GM23338 (cell line): Measurements from ENCODE around the gene SCFD2. TPM values are rescaled to one million over a fixed set of nuclear protein-coding genes. Genes with fewer than 3 reads are reported as not detected.

Experiments used
- ATAC-seq: fragments of 200-7000 bp; cut with Tn5 transposase; 3 replicates; pipeline ENCODE4 v1.9.1; 2020
- DNase-seq: peaks from one replicate; pipeline ENCODE4 v3.0.0-alpha.2; 2015; ENCODE audit warnings: low spot score
- H2AFZ ChIP-seq: fragments of 200-600 bp; sonication (generic); 2 replicates; pipeline ENCODE4 v1.8.0; 2016; ENCODE audit warnings: antibody characterized with exemption, mild to moderate bottlenecking, moderate library complexity
- H3F3A ChIP-seq: fragments of 200-600 bp; sonication (generic); replicated peaks from 2 replicates; pipeline ENCODE4 v1.8.0; 2017; ENCODE audit warnings: antibody characterized with exemption, mixed run types, low read depth
- H3K27ac ChIP-seq: fragments of 200-600 bp; sonication (generic); 2 replicates; pipeline ENCODE4 v1.6.1; 2016; ENCODE audit warnings: low read depth
- H3K27me3 ChIP-seq: fragments of 200-600 bp; sonication (generic); 2 replicates; pipeline ENCODE4 v1.8.0; 2016; ENCODE audit warnings: mild to moderate bottlenecking, mixed run types, moderate library complexity; ENCODE audit not compliant: insufficient read depth
- H3K36me3 ChIP-seq: fragments of 200-600 bp; sonication (generic); 2 replicates; pipeline ENCODE4 v1.8.0; 2016; ENCODE audit warnings: mild to moderate bottlenecking; ENCODE audit not compliant: insufficient read depth
- H3K4me1 ChIP-seq: fragments of 200-600 bp; sonication (generic); 2 replicates; pipeline ENCODE4 v1.8.0; 2016; ENCODE audit warnings: mild to moderate bottlenecking, moderate library complexity; ENCODE audit not compliant: insufficient read depth
- H3K4me2 ChIP-seq: fragments of 200-600 bp; sonication (generic); 2 replicates; pipeline ENCODE4 v1.7.1; 2017; ENCODE audit warnings: mixed run types
- H3K4me3 ChIP-seq: fragments of 200-600 bp; sonication (generic); 2 replicates; pipeline ENCODE4 v1.6.1; 2016; ENCODE audit warnings: mixed run types
- H3K79me2 ChIP-seq: fragments of 200-600 bp; sonication (generic); replicated peaks from 2 replicates; pipeline ENCODE4 v1.8.0; 2017; ENCODE audit warnings: mild to moderate bottlenecking; ENCODE audit not compliant: insufficient read depth
- H3K9me2 ChIP-seq: fragments of 200-600 bp; sonication (generic); 2 replicates; pipeline ENCODE4 v1.8.0; 2017; ENCODE audit not compliant: insufficient read depth
- H4K20me1 ChIP-seq: fragments of 200-600 bp; sonication (generic); replicated peaks from 2 replicates; pipeline ENCODE4 v1.8.0; 2017; ENCODE audit warnings: mild to moderate bottlenecking; ENCODE audit not compliant: insufficient read depth
- H3K27ac Mint-ChIP-seq: 2 replicates; pipeline ENCODE4 v1.8.0; 2020; ENCODE audit warnings: inconsistent platforms, mild to moderate bottlenecking, moderate library complexity, mixed read lengths
- H3K27me3 Mint-ChIP-seq: 3 replicates; pipeline ENCODE4 v1.8.0; 2022; ENCODE audit warnings: low read depth, mild to moderate bottlenecking, moderate library complexity, mixed read lengths, inconsistent platforms; ENCODE audit not compliant: insufficient read depth, poor library complexity
- H3K36me3 Mint-ChIP-seq: 3 replicates; pipeline ENCODE4 v1.8.0; 2021; ENCODE audit warnings: low read depth, mild to moderate bottlenecking, inconsistent platforms, moderate library complexity, mixed read lengths
- H3K4me1 Mint-ChIP-seq: 3 replicates; pipeline ENCODE4 v1.8.0; 2020; ENCODE audit warnings: mild to moderate bottlenecking, inconsistent platforms, mixed read lengths
- H3K4me3 Mint-ChIP-seq: 3 replicates; pipeline ENCODE4 v1.8.0; 2021; ENCODE audit warnings: moderate library complexity, mild to moderate bottlenecking, inconsistent platforms, mixed read lengths
- H3K9me3 Mint-ChIP-seq: 3 replicates; pipeline ENCODE4 v1.8.0; 2020; ENCODE audit warnings: moderate library complexity, mild to moderate bottlenecking, inconsistent platforms, mixed read lengths
- CREB1 ChIP-seq: fragments of 250-450 bp; sonication (Bioruptor Pico); IDR thresholded peaks from 2 replicates; pipeline ENCODE4 v1.5.0; 2020; ENCODE audit warnings: low read depth, mild to moderate bottlenecking, moderate library complexity
- CTCF ChIP-seq, 2 experiments: fragments of 200-600 bp in 1 of 2; sonication (generic) in 1 of 2; conservative IDR thresholded peaks; 2 replicates each; pipeline versions ENCODE4 v1.5.1 to v1.6.1; 2016 to 2017; ENCODE audit warnings: antibody characterized with exemption in 2 of 2, low read depth in 2 of 2, mild to moderate bottlenecking in 2 of 2, moderate library complexity in 1 of 2
- ETS1 ChIP-seq: IDR thresholded peaks from 2 replicates; pipeline ENCODE4 v1.6.1; 2016; ENCODE audit warnings: antibody characterized with exemption
- EZH2 ChIP-seq: fragments of 200-600 bp; sonication (generic); IDR thresholded peaks from one replicate; pipeline ENCODE4 v1.8.0; 2017; ENCODE audit warnings: antibody characterized with exemption, mild to moderate bottlenecking, low read depth; ENCODE audit not compliant: unreplicated experiment
- EZH2phosphoT487 ChIP-seq: fragments of 200-600 bp; sonication (generic); IDR thresholded peaks from one replicate; pipeline ENCODE4 v1.8.1; 2018; ENCODE audit warnings: antibody characterized with exemption; ENCODE audit not compliant: unreplicated experiment
- STAT1 ChIP-seq: IDR thresholded peaks from one replicate; pipeline ENCODE4 v1.6.1; 2016; ENCODE audit warnings: antibody characterized with exemption; ENCODE audit not compliant: unreplicated experiment
- ZNF114 ChIP-seq: fragments of 250-450 bp; sonication (Bioruptor Pico); IDR thresholded peaks from 2 replicates; pipeline ENCODE4 v1.5.0; 2020; ENCODE audit warnings: mild to moderate bottlenecking, moderate library complexity
- ZNF462 ChIP-seq: fragments of 250-450 bp; sonication (Bioruptor Pico); IDR thresholded peaks from 2 replicates; pipeline ENCODE4 v1.5.0; 2020; ENCODE audit warnings: mild to moderate bottlenecking, moderate library complexity
- polyA plus RNA-seq: library from polyadenylated mRNA; unstranded; fragments of >200 nt; fragmentation: Nextera tagmentation; extraction: Ambion mirVana; gene quantifications from 2 replicates; pipeline ENCODE4 v1.2.1, GENCODE V29; 2016
- total RNA-seq: library from RNA; depleted of rRNA; stranded (reverse); fragments of >200 nt; shearing (Covaris generic); gene quantifications from 2 replicates; pipeline ENCODE4 v1.2.3, GENCODE V29; 2014
- TF ChIP-seq, protein P1 (sequence below): IDR thresholded peaks from one replicate; pipeline ENCODE4 v1.6.1; 2018; ENCODE audit warnings: antibody characterized with exemption; ENCODE audit not compliant: unreplicated experiment

Gene SCFD2
- total and polyA plus RNA-seq, 2 experiments from 2014 or later = 5.7 to 17.5 TPM

GRCh38 chr4:52824270-52824602 lies 541.6 kb downstream of the SCFD2 start (continued):
- TF ChIP-seq CTCF (conservative IDR thresholded peaks at IDR 0.05; ENCODE audit: low read depth in 2 of 2) (no peak), STAT1 (no peak), CREB1 (CRISPR knock-in tag) (no peak), EZH2 (no peak), ZNF114 (CRISPR knock-in tag) (no peak), EZH2phosphoT487 (no peak)
- TF ChIP-seq, protein P1, sequence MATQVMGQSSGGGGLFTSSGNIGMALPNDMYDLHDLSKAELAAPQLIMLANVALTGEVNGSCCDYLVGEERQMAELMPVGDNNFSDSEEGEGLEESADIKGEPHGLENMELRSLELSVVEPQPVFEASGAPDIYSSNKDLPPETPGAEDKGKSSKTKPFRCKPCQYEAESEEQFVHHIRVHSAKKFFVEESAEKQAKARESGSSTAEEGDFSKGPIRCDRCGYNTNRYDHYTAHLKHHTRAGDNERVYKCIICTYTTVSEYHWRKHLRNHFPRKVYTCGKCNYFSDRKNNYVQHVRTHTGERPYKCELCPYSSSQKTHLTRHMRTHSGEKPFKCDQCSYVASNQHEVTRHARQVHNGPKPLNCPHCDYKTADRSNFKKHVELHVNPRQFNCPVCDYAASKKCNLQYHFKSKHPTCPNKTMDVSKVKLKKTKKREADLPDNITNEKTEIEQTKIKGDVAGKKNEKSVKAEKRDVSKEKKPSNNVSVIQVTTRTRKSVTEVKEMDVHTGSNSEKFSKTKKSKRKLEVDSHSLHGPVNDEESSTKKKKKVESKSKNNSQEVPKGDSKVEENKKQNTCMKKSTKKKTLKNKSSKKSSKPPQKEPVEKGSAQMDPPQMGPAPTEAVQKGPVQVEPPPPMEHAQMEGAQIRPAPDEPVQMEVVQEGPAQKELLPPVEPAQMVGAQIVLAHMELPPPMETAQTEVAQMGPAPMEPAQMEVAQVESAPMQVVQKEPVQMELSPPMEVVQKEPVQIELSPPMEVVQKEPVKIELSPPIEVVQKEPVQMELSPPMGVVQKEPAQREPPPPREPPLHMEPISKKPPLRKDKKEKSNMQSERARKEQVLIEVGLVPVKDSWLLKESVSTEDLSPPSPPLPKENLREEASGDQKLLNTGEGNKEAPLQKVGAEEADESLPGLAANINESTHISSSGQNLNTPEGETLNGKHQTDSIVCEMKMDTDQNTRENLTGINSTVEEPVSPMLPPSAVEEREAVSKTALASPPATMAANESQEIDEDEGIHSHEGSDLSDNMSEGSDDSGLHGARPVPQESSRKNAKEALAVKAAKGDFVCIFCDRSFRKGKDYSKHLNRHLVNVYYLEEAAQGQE = no peak

DNA sequence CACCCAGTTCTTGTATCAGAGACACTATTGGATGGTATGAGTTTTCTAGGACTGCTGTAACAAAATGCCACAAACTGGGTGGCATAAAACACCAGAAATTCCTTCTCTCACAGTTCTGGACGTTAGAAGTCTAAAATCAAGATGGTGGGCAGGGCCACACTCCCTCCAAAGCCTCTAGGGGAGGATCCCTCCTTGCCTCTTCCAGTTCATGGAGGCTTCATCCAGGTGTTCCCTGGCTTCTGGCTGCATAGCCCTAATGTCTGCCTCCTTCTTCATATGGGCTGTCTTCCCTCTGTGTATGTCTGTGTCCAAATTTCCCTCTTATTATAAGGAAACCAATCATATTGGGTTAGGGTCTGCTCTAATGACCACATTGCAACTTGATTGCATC lies 542.2 kb downstream of the SCFD2 start:
- Histone ChIP-seq H3F3A (no peaks in the 10 kb centered on the region), H3K27ac (no peak overlapping the region), H2AFZ (no peak overlapping the region), H4K20me1 (no peaks in the 10 kb centered on the region), H3K36me3 (no peaks in the 10 kb centered on the region), H3K4me1 (no peaks in the 10 kb centered on the region), H3K27me3 (no peaks in the 10 kb centered on the region), H3K9me2 (peaks cover 22% of the 10 kb centered on the region; the same call in 1 of the 2 replicates), H3K4me2 (no peak overlapping the region), H3K79me2 (no peaks in the 10 kb centered on the region), H3K4me3 (no peak overlapping the region)
- H3K9me3 Mint-ChIP-seq = peaks cover 14% of the 10 kb centered on the region
- no peak overlapping the region for H3K4me3 Mint-ChIP-seq
- peaks cover 4% of the 10 kb centered on the region for H3K27me3 Mint-ChIP-seq
- H3K4me1 Mint-ChIP-seq = no peaks in the 10 kb centered on the region; the same call in 2 of the 3 replicates
- DNase-seq (no peak), ATAC-seq (no peak)
- no peak overlapping the region for H3K27ac Mint-ChIP-seq
- peaks cover 12% of the 10 kb centered on the region; the same call in 2 of the 3 replicates for H3K36me3 Mint-ChIP-seq
- TF ChIP-seq EZH2phosphoT487 (no peak), STAT1 (no peak), ZNF462 (CRISPR knock-in tag) (no peak), ETS1 (no peak)
